Stimulated activated effector memory CD8-positive, alpha-beta T cell treated with anti-CD3 and anti-CD28 coated beads, Interleukin-12 subunit alpha, Interleukin-12 subunit beta, amount 100 ng/mL, for 72 hours (primary cell): ENCODE measurements around the gene MAP1S.

Experiments used
- ATAC-seq: fragments of 150-1000 bp; cut with Tn5 transposase; 2 replicates; pipeline ENCODE4 v1.10.0; 2021
- DNase-seq, 2 donors: peaks; one replicate each; pipeline ENCODE4 v3.0.0; 2021 to 2022; ENCODE audit warnings: low spot score in 2 of 2
- H3K27ac Mint-ChIP-seq: one replicate; pipeline ENCODE4 v1.8.0; 2022; ENCODE audit warnings: mild to moderate bottlenecking, mixed read lengths
- H3K36me3 Mint-ChIP-seq: one replicate; pipeline ENCODE4 v1.8.0; 2022; ENCODE audit warnings: mild to moderate bottlenecking, mixed read lengths
- H3K4me1 Mint-ChIP-seq: one replicate; pipeline ENCODE4 v1.8.0; 2022; ENCODE audit warnings: mixed read lengths
- H3K4me3 Mint-ChIP-seq: one replicate; pipeline ENCODE4 v1.8.0; 2022; ENCODE audit warnings: mild to moderate bottlenecking, mixed read lengths
- H3K9me3 Mint-ChIP-seq: one replicate; pipeline ENCODE4 v1.8.0; 2022; ENCODE audit warnings: mixed read lengths

The MAP1S gene

GRCh38 chr19:17743874-17744580, 24.7 kb downstream of the MAP1S start:
- Mint-ChIP-seq H3K4me3 (no peak overlapping the region), H3K27ac (peak overlapping the region; percentile 52), H3K9me3 (no peaks in the 10 kb centered on the region), H3K4me1 (peaks cover 40% of the 10 kb centered on the region), H3K36me3 (peaks cover 8% of the 10 kb centered on the region)
- DNase-seq: no peak
- ATAC-seq: no peak

GRCh38 chr19:17747205-17748098, 28.2 kb downstream of the MAP1S start:
- peak; percentile 94 for ATAC-seq
- peaks cover 50% of the 10 kb centered on the region for H3K4me1 Mint-ChIP-seq

GRCh38 chr19:17748884-17749638, 29.8 kb downstream of the MAP1S start:
- H3K36me3 Mint-ChIP-seq: peaks cover 11% of the 10 kb centered on the region
- peaks cover 53% of the 10 kb centered on the region for H3K4me1 Mint-ChIP-seq
- H3K27ac Mint-ChIP-seq: peak overlapping the region; percentile 98
- no peak for DNase-seq
- H3K4me3 Mint-ChIP-seq: peak overlapping the region; percentile 89
- no peaks in the 10 kb centered on the region for H3K9me3 Mint-ChIP-seq
- ATAC-seq: no peak

More at GRCh38 chr19:17747205-17748098, 28.2 kb downstream of the MAP1S start:
- H3K27ac Mint-ChIP-seq: peak overlapping the region; percentile 65
- peaks cover 14% of the 10 kb centered on the region for H3K36me3 Mint-ChIP-seq
- peak overlapping the region; percentile 89 for H3K4me3 Mint-ChIP-seq
- no peaks in the 10 kb centered on the region for H3K9me3 Mint-ChIP-seq
- DNase-seq: peak; percentile 96 to 97

GRCh38 chr19:17749912-17750317, 30.6 kb downstream of the MAP1S start:
- peaks cover 20% of the 10 kb centered on the region for H3K36me3 Mint-ChIP-seq
- no peaks in the 10 kb centered on the region for H3K9me3 Mint-ChIP-seq
- H3K4me3 Mint-ChIP-seq: peak overlapping the region; percentile 89
- ATAC-seq (no peak), DNase-seq (no peak)
- peaks cover 61% of the 10 kb centered on the region for H3K4me1 Mint-ChIP-seq
- H3K27ac Mint-ChIP-seq: peak overlapping the region; percentile 98

GRCh38 chr19:17751103-17751911, 32.0 kb downstream of the MAP1S start, which contains the start of gene FCHO1:
Gene FCHO1, plus strand, starts transcription at chr19:17751477. Its CDS starts 3,688 bp downstream, at chr19:17755165.
- Mint-ChIP-seq H3K4me1 (peaks cover 73% of the 10 kb centered on the region), H3K9me3 (no peaks in the 10 kb centered on the region), H3K36me3 (peaks cover 29% of the 10 kb centered on the region), H3K27ac (peak within 1 kb of the TSS; percentile 98), H3K4me3 (peak within 1 kb of the TSS; percentile 89)
- ATAC-seq (peak; percentile 83), DNase-seq (peak; percentile 67 to 90)

GRCh38 chr19:17751912-17752273, 32.6 kb downstream of the MAP1S start:
- Mint-ChIP-seq H3K4me3 (peak overlapping the region; percentile 89), H3K27ac (peak overlapping the region; percentile 98), H3K4me1 (peaks cover 71% of the 10 kb centered on the region), H3K36me3 (peaks cover 35% of the 10 kb centered on the region), H3K9me3 (no peaks in the 10 kb centered on the region)
- no peak for ATAC-seq
- no peak for DNase-seq

GRCh38 chr19:17752865-17753639, 33.8 kb downstream of the MAP1S start:
- no peak overlapping the region for H3K4me3 Mint-ChIP-seq
- ATAC-seq (no peak), DNase-seq (no peak)
- peaks cover 66% of the 10 kb centered on the region for H3K4me1 Mint-ChIP-seq
- peaks cover 47% of the 10 kb centered on the region for H3K36me3 Mint-ChIP-seq
- H3K9me3 Mint-ChIP-seq: no peaks in the 10 kb centered on the region
- no peak overlapping the region for H3K27ac Mint-ChIP-seq

GRCh38 chr19:17753976-17754375, 34.7 kb downstream of the MAP1S start:
- no peak for DNase-seq
- Mint-ChIP-seq H3K36me3 (peaks cover 53% of the 10 kb centered on the region), H3K4me3 (no peak overlapping the region), H3K4me1 (peaks cover 61% of the 10 kb centered on the region), H3K27ac (peak overlapping the region; percentile 90), H3K9me3 (no peaks in the 10 kb centered on the region)
- no peak for ATAC-seq

- peaks cover 52% of the 10 kb centered on the region for H3K4me1 Mint-ChIP-seq
- ATAC-seq (peak; percentile 11), DNase-seq (no peak)
- no peaks in the 10 kb centered on the region for H3K9me3 Mint-ChIP-seq
- peak overlapping the region; percentile 90 for H3K27ac Mint-ChIP-seq
- peaks cover 61% of the 10 kb centered on the region for H3K36me3 Mint-ChIP-seq
- H3K4me3 Mint-ChIP-seq: peak overlapping the region; percentile 15
Observed at GRCh38 chr19:17754634-17755442, 35.6 kb downstream of the MAP1S start.

GRCh38 chr19:17755443-17755890, 36.2 kb downstream of the MAP1S start:
- Mint-ChIP-seq H3K36me3 (peaks cover 68% of the 10 kb centered on the region), H3K9me3 (no peaks in the 10 kb centered on the region), H3K4me3 (peak overlapping the region; percentile 15), H3K27ac (peak overlapping the region; percentile 90), H3K4me1 (peaks cover 49% of the 10 kb centered on the region)
- no peak for DNase-seq
- ATAC-seq: no peak

- peak overlapping the region; percentile 26 for H3K4me3 Mint-ChIP-seq
- peaks cover 43% of the 10 kb centered on the region for H3K4me1 Mint-ChIP-seq
- H3K27ac Mint-ChIP-seq: peak overlapping the region; percentile 90
- ATAC-seq (no peak), DNase-seq (peak in 1 of 2 donors; percentile 63)
- no peaks in the 10 kb centered on the region for H3K9me3 Mint-ChIP-seq
- H3K36me3 Mint-ChIP-seq: peaks cover 72% of the 10 kb centered on the region
Observed at GRCh38 chr19:17755977-17756670, 36.8 kb downstream of the MAP1S start.

GRCh38 chr19:17757125-17757524, 37.8 kb downstream of the MAP1S start:
- peaks cover 71% of the 10 kb centered on the region for H3K36me3 Mint-ChIP-seq
- H3K4me3 Mint-ChIP-seq: no peak overlapping the region
- ATAC-seq: no peak
- H3K4me1 Mint-ChIP-seq: peaks cover 33% of the 10 kb centered on the region
- H3K9me3 Mint-ChIP-seq: no peaks in the 10 kb centered on the region
- no peak overlapping the region for H3K27ac Mint-ChIP-seq
- no peak for DNase-seq

- Mint-ChIP-seq H3K4me1 (peaks cover 33% of the 10 kb centered on the region), H3K4me3 (no peak overlapping the region), H3K27ac (peak overlapping the region; percentile 26), H3K9me3 (no peaks in the 10 kb centered on the region), H3K36me3 (peaks cover 85% of the 10 kb centered on the region)
- DNase-seq: no peak
- no peak for ATAC-seq
Observed at GRCh38 chr19:17758515-17758914, 39.2 kb downstream of the MAP1S start.
